Activated T-cell treated with anti-CD3 and anti-CD28 coated beads, Interleukin-2, amount 50 U/mL, for 4 hours (primary cell): ENCODE measurements around the gene EPB41L3. TPM values are rescaled to one million over a fixed set of nuclear protein-coding genes. Genes with fewer than 3 reads are reported as not detected.

Experiments used
- ATAC-seq, 2 donors: fragments of 200-7000 bp; cut with Tn5 transposase; one replicate each; pipeline ENCODE4 v1.10.0; 2021
- DNase-seq: peaks from one replicate; pipeline ENCODE4 v3.0.0-alpha.2; 2020
- H3K27me3 Mint-ChIP-seq: one replicate; pipeline ENCODE4 v1.8.0; 2021; ENCODE audit warnings: low read depth, mixed read lengths
- H3K36me3 Mint-ChIP-seq: one replicate; pipeline ENCODE4 v1.8.0; 2022; ENCODE audit warnings: mixed read lengths; ENCODE audit not compliant: insufficient read depth
- H3K4me1 Mint-ChIP-seq: one replicate; pipeline ENCODE4 v1.8.0; 2021; ENCODE audit warnings: low read depth, mixed read lengths
- H3K4me3 Mint-ChIP-seq: one replicate; pipeline ENCODE4 v1.8.0; 2021; ENCODE audit warnings: mild to moderate bottlenecking, moderate library complexity, mixed read lengths
- H3K9me3 Mint-ChIP-seq: one replicate; pipeline ENCODE4 v1.8.0; 2021; ENCODE audit warnings: mixed read lengths
- total RNA-seq, 3 donors: library from RNA; stranded (reverse); gene quantifications; one replicate each; pipeline ENCODE4 v1.2.1, GENCODE V29; 2021

EPB41L3 gene
- total RNA-seq, 3 donors from 2014 or later, result 0.25 to 1.1 (median 0.57) TPM

DNA sequence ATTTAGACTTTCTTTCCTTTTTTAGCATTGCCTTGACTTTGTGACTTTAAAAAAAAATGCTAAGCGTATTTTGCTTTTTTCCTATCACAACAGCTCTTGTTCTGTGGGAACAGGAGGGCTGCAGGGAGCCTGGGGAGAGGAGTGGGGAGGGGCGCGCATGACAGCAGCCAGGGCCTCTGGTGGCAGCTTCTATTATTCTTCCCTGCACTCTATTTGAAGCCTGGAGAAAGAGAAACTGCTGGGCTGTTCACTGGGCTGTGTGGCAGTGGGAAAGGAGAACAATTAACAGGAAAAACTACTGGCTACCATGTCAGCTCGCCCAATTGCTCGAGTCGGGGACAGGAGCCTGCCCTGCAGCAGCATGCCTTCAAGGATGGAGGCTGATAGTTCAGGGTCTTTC lies 129.3 kb downstream of the EPB41L3 start:
- no peaks in the 10 kb centered on the region for H3K36me3 Mint-ChIP-seq
- H3K9me3 Mint-ChIP-seq, result no peaks in the 10 kb centered on the region
- DNase-seq (no peak), ATAC-seq (no peak)
- no peak overlapping the region for H3K4me3 Mint-ChIP-seq
- H3K27me3 Mint-ChIP-seq, result peaks cover 6% of the 10 kb centered on the region
- peaks cover 4% of the 10 kb centered on the region for H3K4me1 Mint-ChIP-seq

DNA sequence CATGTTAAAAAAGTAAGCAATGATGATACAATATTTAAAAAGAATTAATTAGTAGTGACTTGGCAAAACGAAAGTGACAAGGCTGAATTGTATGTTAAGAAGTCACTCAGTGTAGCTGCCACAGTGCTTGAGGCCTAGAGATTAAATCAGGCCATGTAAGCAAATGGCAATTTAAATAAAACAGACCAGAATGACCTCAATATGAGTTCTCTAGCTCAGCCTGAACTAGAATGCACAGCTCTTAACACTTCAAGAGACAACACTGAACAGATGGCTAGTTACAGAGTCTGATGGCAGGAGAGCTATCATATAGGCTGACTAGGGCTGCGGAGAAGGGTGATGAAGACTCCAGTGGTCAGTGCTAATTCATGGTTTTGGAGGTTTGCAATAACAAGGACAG lies 130.3 kb downstream of the EPB41L3 start:
- Mint-ChIP-seq H3K4me1 (peaks cover 4% of the 10 kb centered on the region), H3K36me3 (no peaks in the 10 kb centered on the region), H3K4me3 (no peak overlapping the region), H3K27me3 (peaks cover 6% of the 10 kb centered on the region), H3K9me3 (no peaks in the 10 kb centered on the region)
- ATAC-seq, result no peak
- DNase-seq, result no peak

DNA sequence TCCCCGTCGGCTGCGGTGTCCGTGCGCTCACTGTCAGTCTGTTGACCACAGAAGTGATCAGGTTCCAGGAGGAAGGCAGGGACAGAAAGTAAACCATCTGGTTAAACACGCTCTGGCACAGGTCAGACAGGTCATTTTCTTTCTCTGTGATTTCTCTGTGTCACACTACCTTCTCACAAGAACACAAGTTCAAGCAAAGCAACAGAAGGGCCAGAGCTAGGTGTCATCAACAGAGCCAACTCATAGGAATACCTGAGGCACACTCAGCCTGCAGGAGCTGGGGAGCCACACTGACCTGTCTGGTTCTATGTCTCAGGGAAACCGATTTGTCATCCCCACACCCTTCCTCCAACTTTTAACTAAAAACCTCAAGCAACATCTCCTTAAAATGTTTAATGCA lies 133.2 kb downstream of the EPB41L3 start:
- DNase-seq (no peak), ATAC-seq (no peak)
- H3K4me3 Mint-ChIP-seq, result no peak overlapping the region
- peaks cover 9% of the 10 kb centered on the region for H3K27me3 Mint-ChIP-seq
- H3K9me3 Mint-ChIP-seq, result no peaks in the 10 kb centered on the region
- H3K4me1 Mint-ChIP-seq, result no peaks in the 10 kb centered on the region
- no peaks in the 10 kb centered on the region for H3K36me3 Mint-ChIP-seq

DNA sequence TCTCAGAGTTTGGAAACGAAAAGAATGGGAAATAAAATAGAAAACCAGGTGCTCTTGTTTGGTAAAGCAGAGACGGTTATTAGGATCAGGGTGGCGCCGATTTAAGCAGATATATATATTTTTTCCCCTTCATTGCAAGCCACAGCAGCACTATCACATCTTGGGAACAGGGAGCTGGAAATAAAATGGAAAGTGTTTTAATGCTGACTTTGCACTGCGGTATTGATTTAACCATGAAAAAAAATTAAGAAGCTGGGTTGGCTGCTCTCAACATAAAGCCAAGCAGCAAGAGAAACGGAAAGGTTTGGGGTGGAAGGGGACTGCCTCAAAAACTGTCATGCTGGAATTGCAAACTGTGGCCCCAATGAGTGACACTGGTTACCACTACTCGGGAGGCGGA lies 145.5 kb downstream of the EPB41L3 start:
- H3K27me3 Mint-ChIP-seq, result peaks cover 3% of the 10 kb centered on the region
- DNase-seq, result no peak
- H3K9me3 Mint-ChIP-seq, result no peaks in the 10 kb centered on the region
- H3K4me3 Mint-ChIP-seq, result no peak overlapping the region
- no peak for ATAC-seq
- no peaks in the 10 kb centered on the region for H3K36me3 Mint-ChIP-seq
- H3K4me1 Mint-ChIP-seq, result no peaks in the 10 kb centered on the region

DNA sequence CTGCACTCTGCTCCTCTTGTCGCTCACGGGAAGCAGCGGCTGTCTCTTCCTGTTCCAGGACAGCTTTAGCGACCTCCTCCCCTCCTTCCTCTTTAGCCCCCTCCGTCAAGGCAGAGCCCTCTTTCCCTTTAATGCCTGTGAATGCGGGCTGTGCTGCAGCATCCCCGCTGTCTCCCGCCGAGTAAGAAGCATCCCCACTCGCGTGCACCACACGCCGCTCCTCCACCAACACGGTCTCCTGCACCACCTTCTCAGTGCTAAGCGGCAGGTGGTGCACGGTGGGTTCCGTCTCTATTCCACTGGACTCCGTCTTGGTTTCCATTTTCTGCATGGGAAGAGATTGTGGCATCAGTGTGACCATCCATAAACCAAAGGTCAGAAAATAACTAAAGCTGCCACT lies 146.7 kb downstream of the EPB41L3 start:
- no peaks in the 10 kb centered on the region for H3K4me1 Mint-ChIP-seq

DNA sequence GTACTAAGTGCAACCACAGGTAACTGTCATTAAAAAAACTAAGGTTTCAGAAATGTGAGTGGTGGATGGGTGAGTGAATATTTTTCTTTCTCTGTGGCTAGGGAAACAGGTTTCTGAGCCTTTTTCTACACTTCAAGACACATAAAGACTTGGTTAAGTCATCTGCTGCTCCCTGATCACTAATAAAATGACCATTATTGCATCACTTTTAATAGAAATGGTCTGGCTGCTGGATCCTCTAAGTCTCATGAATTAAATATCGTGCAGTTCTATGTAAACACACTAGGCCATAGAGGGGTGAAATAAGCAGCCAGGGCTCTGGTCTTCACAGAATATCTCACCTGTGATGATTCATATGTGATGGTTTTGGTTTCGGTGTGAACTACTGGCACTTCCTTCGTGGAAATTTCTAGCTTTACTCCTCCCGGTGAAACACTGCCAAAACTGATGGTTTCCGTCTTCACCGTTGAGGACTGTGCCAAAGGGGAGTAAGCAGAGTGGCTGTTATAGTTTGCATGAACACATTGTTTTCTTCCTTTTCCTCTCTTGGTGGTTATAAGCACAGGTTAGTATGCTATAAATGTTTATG lies 147.8 kb downstream of the EPB41L3 start:
- DNase-seq (no peak), ATAC-seq (no peak)
- H3K9me3 Mint-ChIP-seq, result no peaks in the 10 kb centered on the region
- no peak overlapping the region for H3K4me3 Mint-ChIP-seq
- H3K27me3 Mint-ChIP-seq, result no peaks in the 10 kb centered on the region
- no peaks in the 10 kb centered on the region for H3K4me1 Mint-ChIP-seq
- no peaks in the 10 kb centered on the region for H3K36me3 Mint-ChIP-seq

More for the DNA sequence above, 146.7 kb downstream of the EPB41L3 start:
- DNase-seq (no peak), ATAC-seq (no peak)
- Mint-ChIP-seq H3K27me3 (peaks cover 3% of the 10 kb centered on the region), H3K9me3 (no peaks in the 10 kb centered on the region), H3K36me3 (no peaks in the 10 kb centered on the region), H3K4me3 (no peak overlapping the region)

DNA sequence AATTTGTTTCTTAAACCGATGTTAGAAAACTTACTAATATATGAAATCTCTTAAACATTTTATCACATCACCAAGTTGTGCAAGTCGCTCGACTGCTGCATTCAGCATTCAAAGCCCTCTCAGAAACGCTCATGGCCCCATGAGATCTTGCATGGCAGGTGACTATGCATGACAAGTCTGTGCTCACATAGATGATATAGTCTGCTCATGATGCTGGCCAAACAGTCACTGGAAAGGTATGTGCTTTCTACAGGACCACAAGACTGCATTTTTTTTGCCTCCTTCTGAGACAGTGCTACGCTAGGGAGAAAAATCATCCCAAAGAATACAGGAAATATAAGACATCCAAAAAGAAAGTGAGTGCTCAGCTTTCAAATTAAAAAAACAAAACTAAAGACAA lies 150.0 kb downstream of the EPB41L3 start:
- Mint-ChIP-seq H3K4me1 (no peaks in the 10 kb centered on the region), H3K36me3 (no peaks in the 10 kb centered on the region), H3K27me3 (no peaks in the 10 kb centered on the region), H3K9me3 (no peaks in the 10 kb centered on the region), H3K4me3 (no peak overlapping the region)
- DNase-seq (no peak), ATAC-seq (no peak)

DNA sequence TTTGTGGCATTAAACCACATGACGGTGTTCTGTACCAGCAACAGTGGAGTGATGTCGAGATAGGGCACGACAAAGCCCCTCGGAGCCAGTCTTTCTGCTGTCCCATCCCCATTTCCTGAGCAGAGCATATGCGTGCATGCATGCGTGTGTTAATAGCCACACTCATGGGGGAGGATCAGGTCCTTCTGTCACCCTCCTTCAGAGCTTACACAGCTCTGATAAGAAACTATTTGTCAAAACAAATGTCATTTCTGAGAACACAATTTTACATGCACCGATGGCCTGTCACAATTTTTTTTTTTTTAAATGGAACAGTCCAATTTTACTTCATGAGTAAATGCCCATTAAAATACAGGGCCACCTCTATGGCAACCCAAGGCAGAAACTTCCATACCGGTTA lies 152.4 kb downstream of the EPB41L3 start:
- H3K9me3 Mint-ChIP-seq, result no peaks in the 10 kb centered on the region
- H3K4me3 Mint-ChIP-seq, result no peak overlapping the region
- DNase-seq, result no peak
- H3K27me3 Mint-ChIP-seq, result peaks cover 2% of the 10 kb centered on the region
- no peaks in the 10 kb centered on the region for H3K4me1 Mint-ChIP-seq
- no peak for ATAC-seq
- H3K36me3 Mint-ChIP-seq, result no peaks in the 10 kb centered on the region

DNA sequence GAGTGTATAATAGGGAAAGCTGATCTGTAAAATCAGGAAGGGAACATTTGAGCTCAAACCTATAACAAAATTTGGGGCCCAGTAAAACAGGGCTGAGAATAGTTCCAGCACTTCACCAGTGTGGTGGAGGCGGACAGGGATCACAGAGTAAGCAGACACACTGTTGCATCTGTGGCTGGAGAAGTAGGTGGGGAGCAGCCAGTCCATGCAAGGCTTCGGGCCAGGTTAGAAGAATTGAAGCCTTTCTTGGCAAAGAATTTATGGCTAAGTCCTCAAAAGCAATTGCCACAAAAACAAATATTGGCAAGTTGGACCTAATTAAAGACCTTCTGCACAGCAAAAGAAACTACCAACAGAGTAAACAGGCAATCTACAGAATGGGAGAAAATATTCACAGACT lies 154.4 kb downstream of the EPB41L3 start:
- H3K36me3 Mint-ChIP-seq, result no peaks in the 10 kb centered on the region
- DNase-seq, result no peak
- H3K4me1 Mint-ChIP-seq, result no peaks in the 10 kb centered on the region
- H3K4me3 Mint-ChIP-seq, result no peak overlapping the region
- H3K27me3 Mint-ChIP-seq, result peaks cover 2% of the 10 kb centered on the region
- ATAC-seq, result no peak
- H3K9me3 Mint-ChIP-seq, result no peaks in the 10 kb centered on the region

DNA sequence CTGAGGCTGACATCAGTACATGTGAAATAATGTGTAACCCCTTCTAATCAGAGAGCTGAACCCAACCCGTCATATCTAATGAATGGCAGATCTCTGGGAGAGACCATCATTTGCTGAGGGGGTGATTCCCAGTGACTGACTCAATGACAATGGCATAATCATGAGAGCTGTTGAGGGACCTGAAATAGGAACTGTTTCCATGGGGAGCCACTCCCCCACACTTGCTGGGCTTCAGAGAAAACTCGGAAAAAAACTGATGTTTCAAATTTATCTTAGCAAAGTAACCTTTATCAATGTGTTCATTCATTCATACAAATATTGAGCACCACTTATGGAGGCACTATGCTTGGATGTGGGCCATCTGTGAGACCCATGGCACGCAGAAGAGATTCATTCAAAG lies 154.9 kb downstream of the EPB41L3 start:
- H3K4me3 Mint-ChIP-seq, result no peak overlapping the region
- no peaks in the 10 kb centered on the region for H3K4me1 Mint-ChIP-seq
- no peaks in the 10 kb centered on the region for H3K9me3 Mint-ChIP-seq
- H3K27me3 Mint-ChIP-seq, result peaks cover 2% of the 10 kb centered on the region
- H3K36me3 Mint-ChIP-seq, result no peaks in the 10 kb centered on the region
- DNase-seq, result no peak
- ATAC-seq, result no peak

DNA sequence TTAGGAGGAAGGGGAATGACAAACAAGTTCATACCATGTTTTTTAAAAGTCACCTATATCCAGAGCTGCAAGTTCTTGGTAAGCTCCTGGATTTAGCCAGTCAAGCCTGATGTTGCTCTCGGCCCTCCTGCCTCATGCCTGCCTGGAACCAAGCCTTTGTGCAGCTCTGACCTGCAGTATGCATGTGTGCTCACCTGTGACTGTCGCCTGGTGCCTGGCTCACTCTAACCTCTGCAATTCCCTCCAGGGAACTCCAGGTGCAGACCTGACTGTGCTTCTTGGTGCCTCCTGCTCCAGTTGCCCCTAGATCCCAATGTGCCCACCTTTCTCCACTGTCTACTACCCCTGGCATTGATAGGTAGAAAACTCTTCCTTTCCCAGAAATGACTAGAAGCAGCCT lies 163.2 kb downstream of the EPB41L3 start:
- Mint-ChIP-seq H3K4me3 (no peak overlapping the region), H3K4me1 (no peaks in the 10 kb centered on the region), H3K36me3 (no peaks in the 10 kb centered on the region), H3K27me3 (no peaks in the 10 kb centered on the region), H3K9me3 (no peaks in the 10 kb centered on the region)
- DNase-seq, result no peak
- no peak for ATAC-seq

DNA sequence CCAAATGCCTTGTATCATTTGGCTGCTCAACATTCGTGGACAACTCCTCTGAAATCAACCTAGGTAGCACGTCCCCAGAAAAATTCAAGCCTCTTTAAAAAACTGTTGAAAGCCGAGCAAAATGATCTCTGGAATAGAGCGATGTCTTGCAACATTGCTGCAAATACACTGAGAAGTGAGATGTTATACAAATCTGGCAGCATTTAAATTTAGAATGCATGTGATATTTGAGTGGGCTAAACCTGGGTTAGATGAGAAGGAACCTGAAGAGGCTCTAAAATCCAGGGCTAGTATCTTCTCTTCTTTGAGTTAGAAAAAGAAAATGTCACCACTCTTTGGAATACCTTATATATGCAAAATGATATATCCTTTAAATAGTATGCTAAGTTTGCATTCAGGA lies 166.8 kb downstream of the EPB41L3 start:
- ATAC-seq, result no peak
- H3K9me3 Mint-ChIP-seq, result no peaks in the 10 kb centered on the region
- no peak overlapping the region for H3K4me3 Mint-ChIP-seq
- DNase-seq, result no peak
- no peaks in the 10 kb centered on the region for H3K4me1 Mint-ChIP-seq
- H3K27me3 Mint-ChIP-seq, result no peaks in the 10 kb centered on the region
- H3K36me3 Mint-ChIP-seq, result no peaks in the 10 kb centered on the region

DNA sequence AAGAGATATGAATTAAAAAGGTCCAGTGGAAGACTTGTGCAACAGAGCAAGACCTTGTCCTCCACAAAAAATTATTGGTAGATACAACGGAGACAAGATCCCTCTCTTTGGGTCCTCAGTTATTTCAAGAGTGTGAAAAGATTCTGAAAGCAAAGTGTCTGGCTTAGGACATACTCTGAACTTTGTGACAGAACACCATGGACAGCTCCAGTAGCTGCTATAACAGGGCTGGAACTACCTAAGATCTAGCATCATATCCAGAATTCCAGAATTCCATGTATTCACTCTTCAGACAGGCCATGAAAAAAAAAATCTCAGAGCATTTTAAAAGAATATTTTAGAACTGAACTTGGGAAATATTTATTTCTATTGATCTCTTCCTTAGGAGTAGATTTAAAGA lies 173.5 kb downstream of the EPB41L3 start:
- Mint-ChIP-seq H3K36me3 (no peaks in the 10 kb centered on the region), H3K9me3 (no peaks in the 10 kb centered on the region), H3K4me3 (no peak overlapping the region), H3K4me1 (no peaks in the 10 kb centered on the region), H3K27me3 (peaks cover 13% of the 10 kb centered on the region)
- DNase-seq, result no peak
- no peak for ATAC-seq

DNA sequence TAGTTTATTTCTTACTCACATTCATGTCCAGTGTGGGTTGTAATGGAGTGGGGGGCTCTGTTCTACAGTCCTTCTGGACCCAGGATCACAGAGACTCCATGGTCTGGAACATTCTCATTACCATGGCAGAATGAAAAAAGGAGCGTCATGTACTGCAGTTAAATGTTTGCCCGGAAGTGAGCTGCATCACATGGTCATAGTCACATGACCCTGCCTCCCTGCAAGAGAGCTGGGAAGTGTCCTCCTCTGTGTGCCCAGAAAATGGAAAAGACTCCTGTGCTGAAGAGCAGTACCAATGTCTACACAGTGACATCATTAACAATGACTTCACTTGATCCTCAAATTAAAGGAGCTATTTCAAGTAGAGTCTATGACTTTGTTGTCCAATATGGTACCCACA lies 174.3 kb downstream of the EPB41L3 start:
- no peak for ATAC-seq
- no peak for DNase-seq
- no peaks in the 10 kb centered on the region for H3K36me3 Mint-ChIP-seq
- no peaks in the 10 kb centered on the region for H3K4me1 Mint-ChIP-seq
- H3K27me3 Mint-ChIP-seq, result peaks cover 13% of the 10 kb centered on the region
- H3K4me3 Mint-ChIP-seq, result no peak overlapping the region
- no peaks in the 10 kb centered on the region for H3K9me3 Mint-ChIP-seq

DNA sequence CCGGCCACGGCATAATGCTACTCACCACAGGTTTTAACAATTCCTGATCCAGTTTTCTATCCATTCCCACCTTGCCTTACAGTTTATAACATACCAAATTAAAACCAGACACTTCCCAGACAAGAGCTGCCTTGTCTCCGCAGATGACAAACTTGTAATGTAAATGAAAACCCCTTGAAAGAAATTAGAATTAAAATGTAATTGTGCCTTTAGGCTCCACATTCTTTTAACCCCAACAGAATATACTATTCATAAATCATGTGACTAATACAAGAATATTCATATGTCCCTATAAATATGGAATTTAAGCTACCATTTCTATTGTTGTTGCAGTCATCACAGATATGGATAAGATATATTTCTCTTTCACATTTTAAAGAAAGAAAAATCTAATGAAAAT lies 178.4 kb downstream of the EPB41L3 start:
- Mint-ChIP-seq H3K36me3 (no peaks in the 10 kb centered on the region), H3K27me3 (peaks cover 13% of the 10 kb centered on the region), H3K4me1 (no peaks in the 10 kb centered on the region), H3K4me3 (no peak overlapping the region), H3K9me3 (no peaks in the 10 kb centered on the region)
- no peak for ATAC-seq
- no peak for DNase-seq

DNA sequence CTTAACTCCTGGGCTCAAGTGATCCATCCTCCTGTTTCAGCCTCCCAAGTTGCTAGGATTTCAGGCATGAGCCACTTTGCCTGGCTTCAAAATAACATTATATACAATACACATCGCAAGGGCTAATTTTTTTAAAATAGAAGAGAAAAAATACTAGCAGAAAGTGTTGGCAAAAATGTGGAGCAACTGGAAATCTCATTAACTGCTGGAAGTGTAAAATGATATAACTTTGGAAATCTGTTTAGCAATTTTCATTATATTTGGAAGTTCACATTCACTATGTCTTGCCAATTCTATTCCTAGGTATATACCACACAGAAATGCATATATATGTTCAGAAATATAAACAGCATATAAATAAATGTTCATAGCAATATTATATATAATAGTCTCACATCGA lies 193.2 kb downstream of the EPB41L3 start:
- H3K27me3 Mint-ChIP-seq, result peaks cover 2% of the 10 kb centered on the region
- DNase-seq (no peak), ATAC-seq (no peak)
- no peak overlapping the region for H3K4me3 Mint-ChIP-seq
- H3K9me3 Mint-ChIP-seq, result peaks cover 34% of the 10 kb centered on the region
- no peaks in the 10 kb centered on the region for H3K4me1 Mint-ChIP-seq
- peaks cover 3% of the 10 kb centered on the region for H3K36me3 Mint-ChIP-seq
